GM12878 (cell line): ENCODE data around the gene LRRC3B. TPM values are rescaled to one million over a fixed set of nuclear protein-coding genes. Genes with fewer than 3 reads are reported as not detected.

Source experiments
- ATAC-seq: fragments of 200-7000 bp; cut with Tn5 transposase; 3 replicates; pipeline ENCODE4 v1.9.1; 2020; ENCODE audit warnings: mild to moderate bottlenecking, moderate library complexity
- BruUV-seq: library from RNA; stranded (reverse); fragments of 400-500 nt; replicated peaks from 2 replicates; lab custom pipeline; 2021; lab: Mats Ljungman, UMichigan
- CTCF ChIA-PET: fragments of 300-600 bp; sonication (Branson Sonifier 250); formaldehyde crosslinking; extraction: SDS; loops from one replicate; lab custom pipeline; 2021; ENCODE audit warnings: inconsistent platforms; lab: Yijun Ruan, JAX
- POLR2A ChIA-PET: fragments of 350-600 bp; formaldehyde crosslinking; extraction: SDS; loops from one replicate; lab custom pipeline; 2021; ENCODE audit warnings: inconsistent platforms; lab: Charles Lee
- RAD21 ChIA-PET: fragments of 300-600 bp; sonication (Branson Sonifier 250); formaldehyde crosslinking; loops from one replicate; lab custom pipeline; 2023; ENCODE audit warnings: antibody characterized with exemption; ENCODE audit not compliant: unreplicated experiment; lab: Charles Lee
- SMC1A ChIA-PET: fragments of 300-600 bp; sonication (Branson Sonifier 250); formaldehyde crosslinking; loops from one replicate; lab custom pipeline; 2023; ENCODE audit not compliant: unreplicated experiment, uncharacterized antibody; lab: Charles Lee
- DNase-seq: peaks from one replicate; pipeline ENCODE4 v3.0.0-alpha.2; 2011; ENCODE audit warnings: low read depth, low spot score
- FAIRE-seq: peaks from 3 replicates; lab custom pipeline; 2011; peaks lifted over from hg19 to GRCh38; lab: Jason Lieb, UNC
- H2AFZ ChIP-seq: 2 replicates; pipeline ENCODE4 v1.6.0; 2011; ENCODE audit warnings: low read depth, low read length, control low read depth; ENCODE audit not compliant: control insufficient read depth
- H3K27ac ChIP-seq: 2 replicates; pipeline ENCODE4 v1.5.1; 2011; ENCODE audit warnings: control low read depth; ENCODE audit not compliant: control insufficient read depth, insufficient read depth
- H3K27me3 ChIP-seq, 2 experiments: replicated peaks in 1 of 2; 2 replicates each; pipeline versions ENCODE4 v1.6.0 to v1.6.1; 2011; ENCODE audit warnings: low read length in 1 of 2; ENCODE audit not compliant: control insufficient read depth in 2 of 2, insufficient read depth in 2 of 2
- H3K36me3 ChIP-seq, 2 experiments: 2 replicates each; pipeline ENCODE4 v1.5.1; 2011; ENCODE audit warnings: low read length in 1 of 2; ENCODE audit not compliant: control insufficient read depth in 2 of 2, insufficient read depth in 2 of 2
- H3K4me1 ChIP-seq: 2 replicates; pipeline ENCODE4 v1.6.1; 2011; ENCODE audit warnings: mild to moderate bottlenecking, low read length, moderate library complexity, mixed read lengths; ENCODE audit not compliant: control insufficient read depth, insufficient read depth
- H3K4me2 ChIP-seq: 2 replicates; pipeline ENCODE4 v1.6.0; 2011; ENCODE audit warnings: control low read depth; ENCODE audit not compliant: control insufficient read depth, insufficient read depth
- H3K4me3 ChIP-seq: fragments of 200-600 bp; sonication (generic); 2 replicates; pipeline ENCODE4 v1.5.1; 2016
- H3K79me2 ChIP-seq: 2 replicates; pipeline ENCODE4 v1.6.0; 2011; ENCODE audit warnings: low read length; ENCODE audit not compliant: control insufficient read depth, insufficient read depth
- H3K9ac ChIP-seq: 2 replicates; pipeline ENCODE4 v1.8.0; 2011; ENCODE audit warnings: low read length, control low read depth, mixed read lengths; ENCODE audit not compliant: control insufficient read depth, insufficient read depth
- H3K9me3 ChIP-seq: replicated peaks from 3 replicates; pipeline ENCODE4 v1.5.1; 2011; ENCODE audit warnings: mild to moderate bottlenecking, low read length; ENCODE audit not compliant: control insufficient read depth, insufficient read depth
- H4K20me1 ChIP-seq: 2 replicates; pipeline ENCODE4 v1.6.0; 2011; ENCODE audit not compliant: control insufficient read depth, insufficient read depth
- BCL11A ChIP-seq: IDR thresholded peaks from 2 replicates; pipeline ENCODE4 v1.6.1; 2011; ENCODE audit warnings: low read depth, low read length
- CBX5 ChIP-seq: sonication (generic); IDR thresholded peaks from 2 replicates; pipeline ENCODE4 v1.6.1; 2016; ENCODE audit warnings: low read depth, moderate library complexity, mild to moderate bottlenecking, inconsistent platforms
- CREM ChIP-seq: IDR thresholded peaks from 2 replicates; pipeline ENCODE4 v1.6.1; 2014; ENCODE audit warnings: antibody characterized with exemption, low read depth
- EED ChIP-seq: sonication (generic); IDR thresholded peaks from 2 replicates; pipeline ENCODE4 v1.6.1; 2016; ENCODE audit warnings: antibody characterized with exemption, low read depth
- HCFC1 ChIP-seq: fragments of 150-350 bp; IDR thresholded peaks from 2 replicates; pipeline ENCODE4 v1.6.1; 2014; ENCODE audit warnings: low read length
- HDGF ChIP-seq: fragments of 450-650 bp; IDR thresholded peaks from 2 replicates; pipeline ENCODE4 v1.6.1; 2016; ENCODE audit warnings: antibody characterized with exemption
- KDM1A ChIP-seq: fragments of 200-600 bp; sonication (generic); IDR thresholded peaks from 2 replicates; pipeline ENCODE4 v1.6.1; 2016; ENCODE audit warnings: borderline replicate concordance
- MYC ChIP-seq: IDR thresholded peaks from 2 replicates; pipeline ENCODE4 v1.6.1; 2011; ENCODE audit warnings: mild to moderate bottlenecking, low read length, moderate library complexity, inconsistent platforms; ENCODE audit not compliant: insufficient read depth, insufficient replicate concordance, insufficient read length, severe bottlenecking
- NFYA ChIP-seq: IDR thresholded peaks from 2 replicates; pipeline ENCODE4 v1.6.1; 2011; ENCODE audit warnings: low read depth, mild to moderate bottlenecking, low read length, improper control_type of control experiment, borderline replicate concordance
- NFYB ChIP-seq: IDR thresholded peaks from 2 replicates; pipeline ENCODE4 v1.6.1; 2011; ENCODE audit warnings: low read depth, mild to moderate bottlenecking, low read length, improper control_type of control experiment, moderate library complexity; ENCODE audit not compliant: insufficient read depth
- NR2C1 ChIP-seq: fragments of 450-650 bp; IDR thresholded peaks from 2 replicates; pipeline ENCODE4 v1.6.1; 2017; ENCODE audit warnings: antibody characterized with exemption, mild to moderate bottlenecking, moderate library complexity
- SPI1 ChIP-seq: IDR thresholded peaks from 2 replicates; pipeline ENCODE4 v1.6.1; 2011; ENCODE audit warnings: low read depth, mild to moderate bottlenecking, low read length, moderate library complexity, borderline replicate concordance; ENCODE audit not compliant: insufficient read depth
- STAT3 ChIP-seq: IDR thresholded peaks from 2 replicates; pipeline ENCODE4 v1.6.1; 2011; ENCODE audit warnings: low read depth, low read length, improper control_type of control experiment
- SUPT20H ChIP-seq: IDR thresholded peaks from 2 replicates; pipeline ENCODE4 v1.6.1; 2011; ENCODE audit warnings: low read depth, mild to moderate bottlenecking, low read length, moderate library complexity, borderline replicate concordance; ENCODE audit not compliant: control insufficient read depth
- ZNF217 ChIP-seq: fragments of 450-650 bp; IDR thresholded peaks from 2 replicates; pipeline ENCODE4 v1.6.1; 2017; ENCODE audit warnings: antibody characterized with exemption, mild to moderate bottlenecking
- ZNF24 ChIP-seq: fragments of 450-650 bp; IDR thresholded peaks from 2 replicates; pipeline ENCODE4 v1.6.1; 2017; ENCODE audit warnings: antibody characterized with exemption, mild to moderate bottlenecking
- ZSCAN29 ChIP-seq: fragments of 450-650 bp; IDR thresholded peaks from 2 replicates; pipeline ENCODE4 v1.6.1; 2017; ENCODE audit warnings: mild to moderate bottlenecking, moderate library complexity
- WGBS: methylation state at CpG from one replicate; pipeline ENCODE4 v1.1.6; 2016; ENCODE audit warnings: low lambda C conversion rate; ENCODE audit not compliant: insufficient replicate concordance, insufficient coverage; ENCODE audit errors: missing lambda C conversion rate; 5-methylcytosine and 5-hydroxymethylcytosine counted together
- in situ Hi-C: fragments of 300-500 bp; cut with MboI; formaldehyde crosslinking; loops from 9 replicates; pipeline ENCODE4 v1.14.3; 2018; ENCODE audit warnings: mixed read lengths
- intact Hi-C: fragments of 100-400 bp; cut with micrococcal nuclease; formaldehyde crosslinking; loops from one replicate; pipeline ENCODE4 v1.14.2; 2022; ENCODE audit not compliant: unreplicated experiment
- polyA plus RNA-seq, 11 experiments: library from polyadenylated mRNA; depleted of rRNA in 4 of 11; unstranded in 6 of 11; stranded (reverse) in 5 of 11; fragments of >200 nt; fragmentation: Nextera tagmentation in 4 of 11; fragmentation: Illumina TruSeq in 1 of 11; extraction: Ambion mirVana in 4 of 11; extraction: Trizol in 1 of 11; gene quantifications; 1 replicate in 1 of 11; 2 replicates in 10 of 11; pipeline versions ENCODE4 v1.2.1 to v1.2.3, GENCODE V29; 2011 to 2016; ENCODE audit warnings: inconsistent platforms in 2 of 11, missing spikeins in 2 of 11, low read depth in 1 of 11
- total RNA-seq, 4 experiments: library from RNA; depleted of rRNA in 3 of 4; stranded (reverse); fragments of >200 nt in 3 of 4; fragmentation: Illumina TruSeq in 1 of 4; extraction: Trizol in 1 of 4; gene quantifications; 2 replicates each; pipeline versions ENCODE4 v1.2.1 to v1.2.3, GENCODE V29; 2013 to 2021
- TF ChIP-seq, protein P1 (sequence below): IDR thresholded peaks from 2 replicates; pipeline ENCODE4 v1.6.1; 2011; ENCODE audit warnings: mild to moderate bottlenecking, low read depth, low read length, moderate library complexity; ENCODE audit not compliant: insufficient replicate concordance
- TF ChIP-seq, protein P2 (sequence below): fragments of 450-650 bp; IDR thresholded peaks from 2 replicates; pipeline ENCODE4 v1.6.1; 2017; ENCODE audit warnings: mild to moderate bottlenecking, low read depth, inconsistent platforms; ENCODE audit not compliant: poor library complexity, severe bottlenecking

The LRRC3B gene
- total and polyA plus RNA-seq, 10 of the 15 experiments (the other 5 are each of a cell fraction or from before 2014, with no cell fraction given), result not detected

- no peak overlapping the region for H3K4me3 ChIP-seq
- RAD21 ChIA-PET, result no interaction called here
- intact Hi-C loops (no loop called here), in situ Hi-C loops (no loop called here)
- POLR2A ChIA-PET, result no interaction called here
- TF ChIP-seq EED (no peak), ZNF217 (no peak), HCFC1 (no peak), NFYB (no peak), HDGF (no peak), NR2C1 (no peak), CBX5 (no peak), STAT3 (no peak), CREM (no peak), NFYA (no peak), BCL11A (no peak), MYC (no peak), KDM1A (no peak), SPI1 (no peak), ZSCAN29 (no peak), ZNF24 (no peak), SUPT20H (no peak)
- TF ChIP-seq, protein P1, sequence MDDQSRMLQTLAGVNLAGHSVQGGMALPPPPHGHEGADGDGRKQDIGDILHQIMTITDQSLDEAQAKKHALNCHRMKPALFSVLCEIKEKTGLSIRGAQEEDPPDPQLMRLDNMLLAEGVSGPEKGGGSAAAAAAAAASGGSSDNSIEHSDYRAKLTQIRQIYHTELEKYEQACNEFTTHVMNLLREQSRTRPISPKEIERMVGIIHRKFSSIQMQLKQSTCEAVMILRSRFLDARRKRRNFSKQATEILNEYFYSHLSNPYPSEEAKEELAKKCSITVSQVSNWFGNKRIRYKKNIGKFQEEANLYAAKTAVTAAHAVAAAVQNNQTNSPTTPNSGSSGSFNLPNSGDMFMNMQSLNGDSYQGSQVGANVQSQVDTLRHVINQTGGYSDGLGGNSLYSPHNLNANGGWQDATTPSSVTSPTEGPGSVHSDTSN, result no peak
- TF ChIP-seq, protein P2, sequence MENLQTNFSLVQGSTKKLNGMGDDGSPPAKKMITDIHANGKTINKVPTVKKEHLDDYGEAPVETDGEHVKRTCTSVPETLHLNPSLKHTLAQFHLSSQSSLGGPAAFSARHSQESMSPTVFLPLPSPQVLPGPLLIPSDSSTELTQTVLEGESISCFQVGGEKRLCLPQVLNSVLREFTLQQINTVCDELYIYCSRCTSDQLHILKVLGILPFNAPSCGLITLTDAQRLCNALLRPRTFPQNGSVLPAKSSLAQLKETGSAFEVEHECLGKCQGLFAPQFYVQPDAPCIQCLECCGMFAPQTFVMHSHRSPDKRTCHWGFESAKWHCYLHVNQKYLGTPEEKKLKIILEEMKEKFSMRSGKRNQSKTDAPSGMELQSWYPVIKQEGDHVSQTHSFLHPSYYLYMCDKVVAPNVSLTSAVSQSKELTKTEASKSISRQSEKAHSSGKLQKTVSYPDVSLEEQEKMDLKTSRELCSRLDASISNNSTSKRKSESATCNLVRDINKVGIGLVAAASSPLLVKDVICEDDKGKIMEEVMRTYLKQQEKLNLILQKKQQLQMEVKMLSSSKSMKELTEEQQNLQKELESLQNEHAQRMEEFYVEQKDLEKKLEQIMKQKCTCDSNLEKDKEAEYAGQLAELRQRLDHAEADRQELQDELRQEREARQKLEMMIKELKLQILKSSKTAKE, result no peak
- ATAC-seq (no peak), DNase-seq (no peak), FAIRE-seq (no peak)
- no peaks in the 10 kb centered on the region for H3K27me3 ChIP-seq
- H3K36me3 ChIP-seq, result no peaks in the 10 kb centered on the region
- H4K20me1 ChIP-seq, result no peaks in the 10 kb centered on the region
- H3K27ac ChIP-seq, result no peak overlapping the region
- no peaks in the 10 kb centered on the region for H3K79me2 ChIP-seq
- H3K9me3 ChIP-seq, result no peaks in the 10 kb centered on the region
- no peaks in the 10 kb centered on the region for H3K4me1 ChIP-seq
- H2AFZ ChIP-seq, result no peak overlapping the region
- BruUV-seq, result no TSS peak
- no peak overlapping the region for H3K9ac ChIP-seq
- H3K4me2 ChIP-seq, result no peak overlapping the region
- 26% methylated on average over 2 of the region's 2 CpGs for WGBS
- SMC1A ChIA-PET, result no interaction called here
- CTCF ChIA-PET, result no interaction called here
These were observed 25.9 kb downstream of the LRRC3B start for GRCh38 chr3:26648461-26648860.
